ENCODE measurements around the gene SLC10A1.

- TF ChIP-seq POLR2A (IDR thresholded peaks at IDR 0.05): no peak
- TF ChIP-seq CTCF (IDR thresholded peaks at IDR 0.05): no peak
Observed at GRCh38 chr14:69816216-69816615, 19.2 kb upstream of the SLC10A1 start.
